Neural cell (in vitro differentiated cells): ENCODE results near the gene PVALB.

Experiments used
- CTCF ChIP-seq: fragments of 450-650 bp; IDR thresholded peaks from 2 replicates; pipeline ENCODE4 v1.5.1; 2014; ENCODE audit warnings: antibody characterized with exemption, mild to moderate bottlenecking, moderate library complexity; ENCODE audit not compliant: poor library complexity, severe bottlenecking
- EZH2 ChIP-seq: fragments of 200-600, 300-800 bp; shearing (Covaris generic), sonication (generic); IDR thresholded peaks from 2 replicates; pipeline ENCODE4 v1.6.1; 2014; ENCODE audit warnings: antibody characterized with exemption, low read length, borderline replicate concordance, mild to moderate bottlenecking; ENCODE audit not compliant: insufficient read depth, poor library complexity, severe bottlenecking
- RAD21 ChIP-seq: fragments of 450-650 bp; conservative IDR thresholded peaks from 2 replicates; pipeline ENCODE4 v1.6.1; 2014; ENCODE audit warnings: antibody characterized with exemption, mild to moderate bottlenecking, moderate library complexity
- TF ChIP-seq, protein P1 (sequence below): IDR thresholded peaks from 2 replicates; pipeline ENCODE4 v1.6.1; 2012; ENCODE audit warnings: borderline replicate concordance

DNA sequence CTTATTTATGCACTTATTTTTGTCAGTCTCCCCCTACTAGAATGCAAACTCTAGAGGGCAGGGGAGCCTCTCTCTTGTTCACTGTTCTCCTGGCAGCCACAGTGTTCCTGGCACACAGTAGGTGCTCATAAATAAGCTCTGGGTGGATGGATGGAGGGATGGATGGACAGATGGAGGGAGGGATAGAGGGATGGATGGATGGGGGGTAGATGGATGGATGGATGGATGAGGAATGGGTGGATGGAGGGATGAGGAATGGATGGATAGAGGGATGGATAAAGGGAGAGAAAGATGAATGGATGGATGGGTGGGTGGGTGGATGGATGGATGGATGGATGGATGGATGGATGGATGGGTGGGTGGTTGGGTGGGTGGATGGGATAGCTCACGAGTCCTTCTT, 13.5 kb downstream of the PVALB start:
- TF ChIP-seq CTCF, result no peak
- TF ChIP-seq, protein P1, sequence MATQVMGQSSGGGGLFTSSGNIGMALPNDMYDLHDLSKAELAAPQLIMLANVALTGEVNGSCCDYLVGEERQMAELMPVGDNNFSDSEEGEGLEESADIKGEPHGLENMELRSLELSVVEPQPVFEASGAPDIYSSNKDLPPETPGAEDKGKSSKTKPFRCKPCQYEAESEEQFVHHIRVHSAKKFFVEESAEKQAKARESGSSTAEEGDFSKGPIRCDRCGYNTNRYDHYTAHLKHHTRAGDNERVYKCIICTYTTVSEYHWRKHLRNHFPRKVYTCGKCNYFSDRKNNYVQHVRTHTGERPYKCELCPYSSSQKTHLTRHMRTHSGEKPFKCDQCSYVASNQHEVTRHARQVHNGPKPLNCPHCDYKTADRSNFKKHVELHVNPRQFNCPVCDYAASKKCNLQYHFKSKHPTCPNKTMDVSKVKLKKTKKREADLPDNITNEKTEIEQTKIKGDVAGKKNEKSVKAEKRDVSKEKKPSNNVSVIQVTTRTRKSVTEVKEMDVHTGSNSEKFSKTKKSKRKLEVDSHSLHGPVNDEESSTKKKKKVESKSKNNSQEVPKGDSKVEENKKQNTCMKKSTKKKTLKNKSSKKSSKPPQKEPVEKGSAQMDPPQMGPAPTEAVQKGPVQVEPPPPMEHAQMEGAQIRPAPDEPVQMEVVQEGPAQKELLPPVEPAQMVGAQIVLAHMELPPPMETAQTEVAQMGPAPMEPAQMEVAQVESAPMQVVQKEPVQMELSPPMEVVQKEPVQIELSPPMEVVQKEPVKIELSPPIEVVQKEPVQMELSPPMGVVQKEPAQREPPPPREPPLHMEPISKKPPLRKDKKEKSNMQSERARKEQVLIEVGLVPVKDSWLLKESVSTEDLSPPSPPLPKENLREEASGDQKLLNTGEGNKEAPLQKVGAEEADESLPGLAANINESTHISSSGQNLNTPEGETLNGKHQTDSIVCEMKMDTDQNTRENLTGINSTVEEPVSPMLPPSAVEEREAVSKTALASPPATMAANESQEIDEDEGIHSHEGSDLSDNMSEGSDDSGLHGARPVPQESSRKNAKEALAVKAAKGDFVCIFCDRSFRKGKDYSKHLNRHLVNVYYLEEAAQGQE, result no peak
- no peak for TF ChIP-seq RAD21
- TF ChIP-seq EZH2, result no peak
